ENCODE results near the gene JADE1.

DNA sequence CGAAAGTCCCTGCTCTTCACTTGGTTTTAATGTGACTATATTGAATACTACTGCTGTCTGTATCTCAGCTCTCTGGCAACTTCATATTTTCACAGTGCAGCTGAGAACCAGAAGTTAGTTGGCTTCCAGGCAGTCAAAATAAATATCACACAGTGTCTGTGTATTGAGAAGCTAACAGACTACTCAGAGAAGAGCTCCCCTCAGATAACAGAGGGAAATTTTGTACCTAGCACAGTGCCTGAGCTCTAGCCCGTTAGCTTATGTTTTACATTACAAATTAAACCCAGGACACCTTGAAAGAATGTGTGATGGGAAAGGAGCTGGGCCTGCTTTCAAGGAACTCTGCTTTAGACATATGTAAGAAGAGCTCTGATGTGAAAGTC is 22.7 kb downstream of the JADE1 start:
- TF ChIP-seq POLR2AphosphoS5 (IDR thresholded peaks at IDR 0.05; ENCODE audit: low read depth, low read length) (no peak), POLR2A (IDR thresholded peaks at IDR 0.05; ENCODE audit: low read depth, low read length) (no peak), TAF1 (IDR thresholded peaks at IDR 0.05; ENCODE audit: borderline replicate concordance, low read depth, low read length) (no peak)

Measured in GM12892 (cell line).